HL-60 (cell line): ENCODE data around the gene KLKB1.
"Not testable (repeated sequence)": the region's sequence is repeated elsewhere in the genome, so short reads cannot be mapped to it uniquely, and the experiment has no call there.

Source experiments
- GABPA ChIP-seq: IDR thresholded peaks from 2 replicates; pipeline ENCODE4 v1.6.1; 2012; ENCODE audit warnings: low read depth
- POLR2AphosphoS5 ChIP-seq: IDR thresholded peaks from 2 replicates; pipeline ENCODE4 v1.6.1; 2012; ENCODE audit warnings: low read depth
- TF ChIP-seq, protein P1 (sequence below): IDR thresholded peaks from one replicate; pipeline ENCODE4 v1.5.1; 2011; ENCODE audit warnings: low read length, control low read depth, inconsistent platforms; ENCODE audit not compliant: insufficient read depth
- TF ChIP-seq, protein P2 (sequence below): IDR thresholded peaks from 2 replicates; pipeline ENCODE4 v1.6.1; 2012; ENCODE audit warnings: low read depth; ENCODE audit not compliant: insufficient replicate concordance

DNA sequence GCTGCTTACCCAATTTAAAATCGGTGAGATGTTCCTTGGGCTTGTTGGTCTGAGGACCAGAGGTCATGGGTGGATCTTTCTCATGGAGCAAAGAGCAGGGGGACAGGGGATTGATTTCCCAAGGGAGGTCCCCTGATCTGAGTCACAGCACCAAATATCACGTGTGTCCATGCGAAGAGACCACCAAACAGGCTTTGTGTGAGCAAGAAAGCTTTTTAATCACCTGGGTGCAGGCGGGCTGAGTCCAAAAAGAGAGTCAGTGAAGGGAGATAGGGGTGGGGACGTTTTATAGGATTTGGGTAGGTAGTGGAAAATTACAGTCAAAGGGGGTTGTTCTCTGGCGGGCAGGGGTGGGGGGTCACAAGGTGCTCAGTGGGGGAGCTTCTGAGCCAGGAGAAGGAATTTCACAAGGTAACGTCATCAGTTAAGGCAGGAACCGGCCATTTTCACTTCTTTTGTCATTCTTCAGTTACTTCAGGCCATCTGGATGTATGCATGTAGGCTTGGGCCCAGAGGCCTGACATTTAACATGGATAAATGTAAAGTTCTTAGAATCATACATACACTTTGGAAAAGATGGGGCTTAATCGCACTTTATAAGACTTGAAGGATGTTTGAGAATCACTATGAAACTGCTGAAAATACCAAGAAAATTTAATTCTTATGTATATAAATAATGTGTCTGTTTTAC lies 19.9 kb downstream of the KLKB1 start:
- not testable (repeated sequence) for TF ChIP-seq POLR2AphosphoS5, GABPA
- TF ChIP-seq, protein P1, sequence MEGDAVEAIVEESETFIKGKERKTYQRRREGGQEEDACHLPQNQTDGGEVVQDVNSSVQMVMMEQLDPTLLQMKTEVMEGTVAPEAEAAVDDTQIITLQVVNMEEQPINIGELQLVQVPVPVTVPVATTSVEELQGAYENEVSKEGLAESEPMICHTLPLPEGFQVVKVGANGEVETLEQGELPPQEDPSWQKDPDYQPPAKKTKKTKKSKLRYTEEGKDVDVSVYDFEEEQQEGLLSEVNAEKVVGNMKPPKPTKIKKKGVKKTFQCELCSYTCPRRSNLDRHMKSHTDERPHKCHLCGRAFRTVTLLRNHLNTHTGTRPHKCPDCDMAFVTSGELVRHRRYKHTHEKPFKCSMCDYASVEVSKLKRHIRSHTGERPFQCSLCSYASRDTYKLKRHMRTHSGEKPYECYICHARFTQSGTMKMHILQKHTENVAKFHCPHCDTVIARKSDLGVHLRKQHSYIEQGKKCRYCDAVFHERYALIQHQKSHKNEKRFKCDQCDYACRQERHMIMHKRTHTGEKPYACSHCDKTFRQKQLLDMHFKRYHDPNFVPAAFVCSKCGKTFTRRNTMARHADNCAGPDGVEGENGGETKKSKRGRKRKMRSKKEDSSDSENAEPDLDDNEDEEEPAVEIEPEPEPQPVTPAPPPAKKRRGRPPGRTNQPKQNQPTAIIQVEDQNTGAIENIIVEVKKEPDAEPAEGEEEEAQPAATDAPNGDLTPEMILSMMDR = not testable (repeated sequence)
- TF ChIP-seq, protein P2, sequence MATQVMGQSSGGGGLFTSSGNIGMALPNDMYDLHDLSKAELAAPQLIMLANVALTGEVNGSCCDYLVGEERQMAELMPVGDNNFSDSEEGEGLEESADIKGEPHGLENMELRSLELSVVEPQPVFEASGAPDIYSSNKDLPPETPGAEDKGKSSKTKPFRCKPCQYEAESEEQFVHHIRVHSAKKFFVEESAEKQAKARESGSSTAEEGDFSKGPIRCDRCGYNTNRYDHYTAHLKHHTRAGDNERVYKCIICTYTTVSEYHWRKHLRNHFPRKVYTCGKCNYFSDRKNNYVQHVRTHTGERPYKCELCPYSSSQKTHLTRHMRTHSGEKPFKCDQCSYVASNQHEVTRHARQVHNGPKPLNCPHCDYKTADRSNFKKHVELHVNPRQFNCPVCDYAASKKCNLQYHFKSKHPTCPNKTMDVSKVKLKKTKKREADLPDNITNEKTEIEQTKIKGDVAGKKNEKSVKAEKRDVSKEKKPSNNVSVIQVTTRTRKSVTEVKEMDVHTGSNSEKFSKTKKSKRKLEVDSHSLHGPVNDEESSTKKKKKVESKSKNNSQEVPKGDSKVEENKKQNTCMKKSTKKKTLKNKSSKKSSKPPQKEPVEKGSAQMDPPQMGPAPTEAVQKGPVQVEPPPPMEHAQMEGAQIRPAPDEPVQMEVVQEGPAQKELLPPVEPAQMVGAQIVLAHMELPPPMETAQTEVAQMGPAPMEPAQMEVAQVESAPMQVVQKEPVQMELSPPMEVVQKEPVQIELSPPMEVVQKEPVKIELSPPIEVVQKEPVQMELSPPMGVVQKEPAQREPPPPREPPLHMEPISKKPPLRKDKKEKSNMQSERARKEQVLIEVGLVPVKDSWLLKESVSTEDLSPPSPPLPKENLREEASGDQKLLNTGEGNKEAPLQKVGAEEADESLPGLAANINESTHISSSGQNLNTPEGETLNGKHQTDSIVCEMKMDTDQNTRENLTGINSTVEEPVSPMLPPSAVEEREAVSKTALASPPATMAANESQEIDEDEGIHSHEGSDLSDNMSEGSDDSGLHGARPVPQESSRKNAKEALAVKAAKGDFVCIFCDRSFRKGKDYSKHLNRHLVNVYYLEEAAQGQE = not testable (repeated sequence)
